Stomach (tissue), 4 donors: ENCODE results near the gene PAX2.

Experiments used
- POLR2A ChIP-seq, 4 donors: fragments of 450-650 bp; IDR thresholded peaks; one replicate each; pipeline ENCODE4 v1.6.1; 2016; ENCODE audit warnings: antibody characterized with exemption in 4 of 4, control low read depth in 2 of 4, mild to moderate bottlenecking in 1 of 4, moderate library complexity in 1 of 4
- POLR2AphosphoS5 ChIP-seq, 3 donors: sonication (generic); formaldehyde crosslinking; IDR thresholded peaks; one replicate each; pipeline ENCODE4 v1.6.1; 2016; ENCODE audit warnings: antibody characterized with exemption in 3 of 3
- TF ChIP-seq, protein P1 (sequence below), 7 experiments: fragments of 450-650 bp in 4 of 7; fragments of 200-600 bp in 3 of 7; sonication (generic) in 3 of 7; IDR thresholded peaks; one replicate each; pipeline ENCODE4 v1.5.1; 2016 to 2019; ENCODE audit warnings: antibody characterized with exemption in 7 of 7, control low read depth in 2 of 7, mild to moderate bottlenecking in 1 of 7

DNA sequence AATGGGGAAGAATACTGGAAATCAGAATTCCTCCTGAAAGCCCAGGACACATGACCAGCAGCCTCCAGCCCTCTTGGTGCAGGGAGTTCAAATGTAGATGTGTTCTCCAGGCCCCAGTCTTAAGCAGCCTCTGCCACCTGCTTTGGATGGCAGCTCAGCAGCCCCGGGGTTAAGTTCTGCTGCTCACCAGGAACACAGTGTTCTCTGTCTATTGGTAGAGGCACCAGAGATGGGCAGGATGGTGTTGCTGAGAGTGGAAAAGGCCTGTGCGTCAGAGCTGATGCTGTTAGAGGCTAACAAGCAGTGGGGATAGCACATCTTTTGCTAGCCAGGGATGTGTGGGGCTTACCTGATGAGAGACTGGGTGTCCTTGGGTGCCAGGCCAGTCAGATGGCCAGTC is 56.8 kb downstream of the PAX2 start:
- TF ChIP-seq, protein P1, sequence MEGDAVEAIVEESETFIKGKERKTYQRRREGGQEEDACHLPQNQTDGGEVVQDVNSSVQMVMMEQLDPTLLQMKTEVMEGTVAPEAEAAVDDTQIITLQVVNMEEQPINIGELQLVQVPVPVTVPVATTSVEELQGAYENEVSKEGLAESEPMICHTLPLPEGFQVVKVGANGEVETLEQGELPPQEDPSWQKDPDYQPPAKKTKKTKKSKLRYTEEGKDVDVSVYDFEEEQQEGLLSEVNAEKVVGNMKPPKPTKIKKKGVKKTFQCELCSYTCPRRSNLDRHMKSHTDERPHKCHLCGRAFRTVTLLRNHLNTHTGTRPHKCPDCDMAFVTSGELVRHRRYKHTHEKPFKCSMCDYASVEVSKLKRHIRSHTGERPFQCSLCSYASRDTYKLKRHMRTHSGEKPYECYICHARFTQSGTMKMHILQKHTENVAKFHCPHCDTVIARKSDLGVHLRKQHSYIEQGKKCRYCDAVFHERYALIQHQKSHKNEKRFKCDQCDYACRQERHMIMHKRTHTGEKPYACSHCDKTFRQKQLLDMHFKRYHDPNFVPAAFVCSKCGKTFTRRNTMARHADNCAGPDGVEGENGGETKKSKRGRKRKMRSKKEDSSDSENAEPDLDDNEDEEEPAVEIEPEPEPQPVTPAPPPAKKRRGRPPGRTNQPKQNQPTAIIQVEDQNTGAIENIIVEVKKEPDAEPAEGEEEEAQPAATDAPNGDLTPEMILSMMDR (IDR thresholded peaks at IDR 0.05): no peak
- TF ChIP-seq POLR2AphosphoS5 (IDR thresholded peaks at IDR 0.05): no peak
- TF ChIP-seq POLR2A (IDR thresholded peaks at IDR 0.05): no peak
